Endodermal cell (in vitro differentiated cells): ENCODE results near the gene EXOC6. TPM values are rescaled to one million over a fixed set of nuclear protein-coding genes. Genes with fewer than 3 reads are reported as not detected.

Source experiments
- DNase-seq: peaks from one replicate; pipeline ENCODE4 v3.0.0-alpha.2; 2017
- H3K27ac ChIP-seq: 2 replicates; pipeline ENCODE4 v1.5.1; 2013; ENCODE audit warnings: mild to moderate bottlenecking, low read depth, low read length, moderate library complexity
- H3K27me3 ChIP-seq: 2 replicates; pipeline ENCODE4 v1.6.1; 2013; ENCODE audit warnings: mild to moderate bottlenecking, low read length, moderate library complexity; ENCODE audit not compliant: insufficient read depth, control insufficient read depth, poor library complexity, severe bottlenecking
- H3K36me3 ChIP-seq: 2 replicates; pipeline ENCODE4 v1.7.0; 2013; ENCODE audit warnings: mild to moderate bottlenecking, low read length, moderate library complexity; ENCODE audit not compliant: control insufficient read depth, insufficient read depth
- H3K4me1 ChIP-seq: one replicate; pipeline ENCODE4 v1.7.0; 2013; ENCODE audit warnings: low read length; ENCODE audit not compliant: control insufficient read depth, insufficient read depth
- H3K4me3 ChIP-seq: 2 replicates; pipeline ENCODE4 v1.5.1; 2013; ENCODE audit warnings: mild to moderate bottlenecking, low read length, moderate library complexity
- H3K9ac ChIP-seq: 2 replicates; pipeline ENCODE4 v1.6.1; 2013; ENCODE audit warnings: mild to moderate bottlenecking, low read length, moderate library complexity; ENCODE audit not compliant: poor library complexity, severe bottlenecking; ENCODE audit errors: extremely low read depth
- H3K9me3 ChIP-seq: 2 replicates; pipeline ENCODE4 v1.6.1; 2013; ENCODE audit warnings: mild to moderate bottlenecking, low read length, moderate library complexity; ENCODE audit not compliant: control insufficient read depth
- H3K27ac Mint-ChIP-seq: 2 replicates; pipeline ENCODE4 v1.8.0; 2020; ENCODE audit warnings: mixed read lengths
- H3K27me3 Mint-ChIP-seq: 2 replicates; pipeline ENCODE4 v1.8.0; 2021; ENCODE audit warnings: mild to moderate bottlenecking, mixed read lengths; ENCODE audit not compliant: insufficient read depth
- H3K36me3 Mint-ChIP-seq: 2 replicates; pipeline ENCODE4 v1.8.0; 2020; ENCODE audit warnings: low read depth, mixed read lengths
- H3K4me1 Mint-ChIP-seq: 2 replicates; pipeline ENCODE4 v1.8.0; 2020; ENCODE audit warnings: mixed read lengths
- H3K4me3 Mint-ChIP-seq: 2 replicates; pipeline ENCODE4 v1.8.0; 2020; ENCODE audit warnings: mild to moderate bottlenecking, moderate library complexity, mixed read lengths
- H3K9me3 Mint-ChIP-seq: 2 replicates; pipeline ENCODE4 v1.8.0; 2020; ENCODE audit warnings: mild to moderate bottlenecking, mixed read lengths
- WGBS, 2 experiments: methylation state at CpG; one replicate each; pipeline versions ENCODE4 v1.1.5 to v1.1.7; 2013; ENCODE audit warnings: missing lambda C conversion rate in 2 of 2, mixed read lengths in 1 of 2; ENCODE audit not compliant: insufficient coverage in 1 of 2, insufficient read length in 1 of 2; 5-methylcytosine and 5-hydroxymethylcytosine counted together
- total RNA-seq, 2 donors: library from RNA; stranded (reverse); fragmentation: NEBNext Ultra II Directional in 1 of 2; extraction: Animal tissue kit (Norgen Biotek cat#: 25700) in 1 of 2; gene quantifications; 2 replicates in 1 of 2; 3 replicates in 1 of 2; pipeline ENCODE4 v1.2.1, GENCODE V29; 2021
- TF ChIP-seq, protein P1 (sequence below): fragments of 200-600 bp; sonication (generic); conservative IDR thresholded peaks from 2 replicates; pipeline ENCODE4 v1.5.0; 2021; ENCODE audit warnings: antibody characterized with exemption, mild to moderate bottlenecking

EXOC6 gene
- total RNA-seq, 2 donors from 2014 or later: 12.1 to 21.3 TPM

- Histone ChIP-seq H3K9ac (no peak overlapping the region), H3K27me3 (no peaks in the 10 kb centered on the region), H3K27ac (no peak overlapping the region), H3K36me3 (no peaks in the 10 kb centered on the region), H3K4me3 (no peak overlapping the region), H3K4me1 (no peaks in the 10 kb centered on the region), H3K9me3 (no peaks in the 10 kb centered on the region)
- H3K4me3 Mint-ChIP-seq: no peak overlapping the region
- H3K36me3 Mint-ChIP-seq: no peaks in the 10 kb centered on the region
- 15% methylated on average over 3 of the region's 3 CpGs for WGBS, 2 experiments
- peak; percentile 80 for DNase-seq
- H3K4me1 Mint-ChIP-seq: peaks cover 14% of the 10 kb centered on the region
- no peaks in the 10 kb centered on the region for H3K27me3 Mint-ChIP-seq
- no peak overlapping the region for H3K27ac Mint-ChIP-seq
- H3K9me3 Mint-ChIP-seq: no peaks in the 10 kb centered on the region
- TF ChIP-seq, protein P1, sequence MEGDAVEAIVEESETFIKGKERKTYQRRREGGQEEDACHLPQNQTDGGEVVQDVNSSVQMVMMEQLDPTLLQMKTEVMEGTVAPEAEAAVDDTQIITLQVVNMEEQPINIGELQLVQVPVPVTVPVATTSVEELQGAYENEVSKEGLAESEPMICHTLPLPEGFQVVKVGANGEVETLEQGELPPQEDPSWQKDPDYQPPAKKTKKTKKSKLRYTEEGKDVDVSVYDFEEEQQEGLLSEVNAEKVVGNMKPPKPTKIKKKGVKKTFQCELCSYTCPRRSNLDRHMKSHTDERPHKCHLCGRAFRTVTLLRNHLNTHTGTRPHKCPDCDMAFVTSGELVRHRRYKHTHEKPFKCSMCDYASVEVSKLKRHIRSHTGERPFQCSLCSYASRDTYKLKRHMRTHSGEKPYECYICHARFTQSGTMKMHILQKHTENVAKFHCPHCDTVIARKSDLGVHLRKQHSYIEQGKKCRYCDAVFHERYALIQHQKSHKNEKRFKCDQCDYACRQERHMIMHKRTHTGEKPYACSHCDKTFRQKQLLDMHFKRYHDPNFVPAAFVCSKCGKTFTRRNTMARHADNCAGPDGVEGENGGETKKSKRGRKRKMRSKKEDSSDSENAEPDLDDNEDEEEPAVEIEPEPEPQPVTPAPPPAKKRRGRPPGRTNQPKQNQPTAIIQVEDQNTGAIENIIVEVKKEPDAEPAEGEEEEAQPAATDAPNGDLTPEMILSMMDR: peak; percentile 76
These were observed 191.4 kb downstream of the EXOC6 start for GRCh38 chr10:93039721-93040120.

DNA sequence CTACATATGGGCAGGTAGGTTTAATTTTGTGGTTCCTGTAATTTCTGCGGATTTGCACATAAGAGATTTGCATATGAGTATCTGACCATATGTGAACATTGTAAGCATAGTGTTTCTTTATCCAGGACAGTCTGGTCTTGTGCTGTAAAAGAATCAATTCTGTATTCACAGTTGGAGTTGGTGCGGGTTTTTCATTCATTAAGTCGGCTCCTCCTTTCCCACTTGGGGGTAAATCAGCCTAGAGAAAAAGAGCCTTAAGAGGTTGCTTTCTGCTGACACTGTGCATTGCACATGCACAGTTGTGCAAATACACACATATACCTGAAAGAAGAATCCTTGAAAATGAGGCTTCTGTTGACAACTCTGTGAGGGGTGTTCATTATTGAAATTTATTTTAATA is 206.2 kb downstream of the EXOC6 start:
- 81 to 86% methylated on average over 2 to 3 of the region's 3 CpGs for WGBS, 2 experiments
- Mint-ChIP-seq H3K27ac (no peak overlapping the region), H3K27me3 (peaks cover 44% of the 10 kb centered on the region), H3K9me3 (no peaks in the 10 kb centered on the region), H3K4me3 (no peak overlapping the region), H3K4me1 (peaks cover 20% of the 10 kb centered on the region), H3K36me3 (peaks cover 10% of the 10 kb centered on the region)
- no peaks in the 10 kb centered on the region for H3K4me1 ChIP-seq
- no peak overlapping the region for H3K9ac ChIP-seq
- TF ChIP-seq, protein P1: no peak
- peaks cover 14% of the 10 kb centered on the region for H3K9me3 ChIP-seq
- no peak for DNase-seq
- H3K36me3 ChIP-seq: peaks cover 5% of the 10 kb centered on the region
- no peak overlapping the region for H3K27ac ChIP-seq
- no peak overlapping the region for H3K4me3 ChIP-seq
- peaks cover 80% of the 10 kb centered on the region for H3K27me3 ChIP-seq

GRCh38 chr10:93058139-93058538 is 209.8 kb downstream of the EXOC6 start:
- peaks cover 5% of the 10 kb centered on the region for H3K36me3 ChIP-seq
- no peak overlapping the region for H3K4me3 ChIP-seq
- H3K27ac Mint-ChIP-seq: no peak overlapping the region
- H3K4me1 ChIP-seq: peaks cover 2% of the 10 kb centered on the region
- peaks cover 18% of the 10 kb centered on the region for H3K4me1 Mint-ChIP-seq
- TF ChIP-seq, protein P1: no peak
- no peak overlapping the region for H3K9ac ChIP-seq
- H3K9me3 Mint-ChIP-seq: peaks cover 3% of the 10 kb centered on the region
- 85 to 95% methylated on average over 2 of the region's 3 CpGs for WGBS, 2 experiments
- H3K36me3 Mint-ChIP-seq: peaks cover 13% of the 10 kb centered on the region
- peaks cover 17% of the 10 kb centered on the region for H3K9me3 ChIP-seq
- no peak for DNase-seq
- peaks cover 67% of the 10 kb centered on the region for H3K27me3 Mint-ChIP-seq
- H3K27me3 ChIP-seq: peaks cover 95% of the 10 kb centered on the region
- H3K4me3 Mint-ChIP-seq: no peak overlapping the region
- no peak overlapping the region for H3K27ac ChIP-seq
